ENCODE data around the gene RPS17. TPM values are rescaled to one million over a fixed set of nuclear protein-coding genes. Genes with fewer than 3 reads are reported as not detected.

Gene RPS17
- total and polyA plus RNA-seq, 2 donors (not counting 1 experiment from before 2014, with no cell fraction given) = 2,297 to 5,877 TPM

DNA sequence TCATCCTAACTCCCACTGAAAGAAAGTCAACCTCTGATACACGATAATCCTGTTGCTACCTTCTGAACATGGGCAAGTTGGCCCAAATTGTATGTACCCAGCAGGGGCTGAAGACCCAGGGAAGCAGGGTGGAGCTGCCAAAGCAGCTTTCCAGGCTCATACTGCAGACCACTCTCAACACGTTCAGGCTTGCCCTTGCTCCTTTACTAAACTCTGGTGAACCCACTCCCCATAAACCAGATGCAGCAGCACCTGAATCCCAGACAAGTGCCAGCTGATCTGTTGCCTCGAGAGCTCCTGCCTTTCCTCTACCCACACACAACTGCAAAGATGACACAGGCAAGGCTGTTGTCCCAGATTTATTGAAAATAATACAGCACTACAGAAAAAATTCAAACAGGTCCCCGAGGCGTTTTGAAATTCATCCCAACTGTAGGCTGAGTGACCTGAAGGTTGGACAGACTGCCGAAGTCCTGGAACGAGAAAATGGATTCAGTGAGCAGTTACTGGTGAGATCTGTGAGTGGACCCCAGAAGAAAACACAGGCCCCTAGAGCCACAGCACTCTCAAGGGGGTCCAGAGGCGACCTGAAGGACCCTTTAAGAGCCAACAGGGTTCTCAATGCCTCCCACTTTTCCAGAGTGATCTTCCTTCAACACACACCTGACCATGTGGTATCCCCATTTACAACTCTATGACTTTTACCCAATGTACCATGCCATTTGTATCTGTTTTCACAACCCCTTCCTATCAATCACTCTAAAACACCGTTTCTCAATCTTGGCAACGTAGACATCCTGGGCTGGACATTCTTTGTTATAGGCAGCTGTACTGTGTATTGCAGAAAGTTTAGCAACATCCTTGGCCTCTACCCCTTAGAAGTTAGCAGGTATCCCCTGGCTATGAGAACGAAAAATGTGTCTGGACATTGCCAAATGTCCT, 3.6 kb downstream of the RPS17 start:
- intact Hi-C loops (cut with micrococcal nuclease) = no loop called here
- H3K27ac Mint-ChIP-seq = peak overlapping the region; percentile 17

More for the DNA sequence above, 3.6 kb downstream of the RPS17 start:
- TF ChIP-seq EZH2 (IDR thresholded peaks at IDR 0.05; ENCODE audit: borderline replicate concordance, insufficient read depth, low read depth, low read length, poor library complexity, severe bottlenecking) = no peak
- TF ChIP-seq, protein P1, sequence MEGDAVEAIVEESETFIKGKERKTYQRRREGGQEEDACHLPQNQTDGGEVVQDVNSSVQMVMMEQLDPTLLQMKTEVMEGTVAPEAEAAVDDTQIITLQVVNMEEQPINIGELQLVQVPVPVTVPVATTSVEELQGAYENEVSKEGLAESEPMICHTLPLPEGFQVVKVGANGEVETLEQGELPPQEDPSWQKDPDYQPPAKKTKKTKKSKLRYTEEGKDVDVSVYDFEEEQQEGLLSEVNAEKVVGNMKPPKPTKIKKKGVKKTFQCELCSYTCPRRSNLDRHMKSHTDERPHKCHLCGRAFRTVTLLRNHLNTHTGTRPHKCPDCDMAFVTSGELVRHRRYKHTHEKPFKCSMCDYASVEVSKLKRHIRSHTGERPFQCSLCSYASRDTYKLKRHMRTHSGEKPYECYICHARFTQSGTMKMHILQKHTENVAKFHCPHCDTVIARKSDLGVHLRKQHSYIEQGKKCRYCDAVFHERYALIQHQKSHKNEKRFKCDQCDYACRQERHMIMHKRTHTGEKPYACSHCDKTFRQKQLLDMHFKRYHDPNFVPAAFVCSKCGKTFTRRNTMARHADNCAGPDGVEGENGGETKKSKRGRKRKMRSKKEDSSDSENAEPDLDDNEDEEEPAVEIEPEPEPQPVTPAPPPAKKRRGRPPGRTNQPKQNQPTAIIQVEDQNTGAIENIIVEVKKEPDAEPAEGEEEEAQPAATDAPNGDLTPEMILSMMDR (IDR thresholded peaks at IDR 0.05) = no peak
- no peak overlapping the region for H2AFZ ChIP-seq (ENCODE audit: insufficient read depth, low read depth, low read length, poor library complexity, severe bottlenecking)
- peaks cover 11% of the 10 kb centered on the region for H3K79me2 ChIP-seq (ENCODE audit: control insufficient read depth, insufficient read depth, low read length)
- no peak overlapping the region for H3K4me3 ChIP-seq (ENCODE audit: control extremely low read depth in 1 of 5, extremely low read depth in 1 of 5, insufficient read depth in 1 of 5, low read depth in 2 of 5, low read length in 4 of 5)
- H4K20me1 ChIP-seq (ENCODE audit: control insufficient read depth, insufficient read depth, low read length, poor library complexity, severe bottlenecking) = peaks cover 26% of the 10 kb centered on the region
- H3K27me3 ChIP-seq (replicated peaks in 1 of 4; ENCODE audit: control extremely low read depth in 1 of 4, control insufficient read depth in 3 of 4, insufficient read depth in 4 of 4, low read length in 3 of 4) = no peaks in the 10 kb centered on the region
- no peak overlapping the region for H3K27ac ChIP-seq (ENCODE audit: low read length in 2 of 2)
- H3K4me2 ChIP-seq (replicated peaks; ENCODE audit: low read depth, low read length, poor library complexity, severe bottlenecking) = no peak overlapping the region
- POLR2A ChIA-PET = no interaction called here
- H3K27me3 Mint-ChIP-seq = no peaks in the 10 kb centered on the region
- H3K36me3 ChIP-seq (replicated peaks in 1 of 2; ENCODE audit: control extremely low read depth in 1 of 2, control insufficient read depth in 1 of 2, extremely low read depth in 1 of 2, insufficient read depth in 2 of 2, low read length in 1 of 2) = peaks cover 0 to 36% of the 10 kb centered on the region in 2 experiments
- peaks cover 22% of the 10 kb centered on the region for H3K4me1 Mint-ChIP-seq
- H3K9ac ChIP-seq (ENCODE audit: low read length) = no peak overlapping the region
- WGBS (ENCODE audit: insufficient coverage) = 86% methylated on average over 5 of the region's 11 CpGs
- H3K9me3 Mint-ChIP-seq (ENCODE audit: insufficient read depth) = no peaks in the 10 kb centered on the region
- ATAC-seq (ENCODE audit: low read depth) (no peak), DNase-seq (no peak)
- CTCF ChIA-PET = interaction anchor here (0.6 to 1.6 kb wide), 4 partner anchors 9 to 463 kb away, joined by 3 to 4 read pairs (median 3); no protein-coding TSS in a partner anchor
- H3K9me3 ChIP-seq (ENCODE audit: control extremely low read depth in 1 of 3, control insufficient read depth in 2 of 3, insufficient read depth in 1 of 3, low read length in 2 of 3) = no peaks in the 10 kb centered on the region
- no peak overlapping the region for H3K4me3 Mint-ChIP-seq
- H3K4me1 ChIP-seq (ENCODE audit: control insufficient read depth in 2 of 2, insufficient read depth in 2 of 2, low read length in 2 of 2) = peaks cover 10 to 23% of the 10 kb centered on the region in 2 donors

Measured in B cell (primary cell).